ENCODE results near the gene LRMDA.

LRMDA gene

DNA sequence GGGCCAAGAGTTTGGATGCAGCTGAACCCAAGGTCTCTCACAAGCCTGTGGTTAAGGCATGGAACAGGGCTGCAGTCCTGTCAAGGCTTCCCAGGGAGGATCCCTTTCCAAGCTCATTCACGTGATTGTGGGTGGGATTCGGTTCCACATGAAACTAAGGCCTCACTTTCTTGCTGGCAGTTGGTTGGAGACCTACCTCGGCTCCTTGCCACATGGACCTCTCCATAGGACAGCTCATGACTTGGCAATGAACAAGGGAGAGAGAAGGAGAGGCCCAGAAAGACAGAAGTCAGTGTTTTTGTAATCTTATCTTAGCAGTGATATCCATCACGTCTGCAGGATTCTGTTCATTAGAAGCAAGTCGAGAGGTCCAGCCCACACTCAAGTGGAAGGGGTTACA is 583.8 kb downstream of the LRMDA start:
- no peak for DNase-seq

DNA sequence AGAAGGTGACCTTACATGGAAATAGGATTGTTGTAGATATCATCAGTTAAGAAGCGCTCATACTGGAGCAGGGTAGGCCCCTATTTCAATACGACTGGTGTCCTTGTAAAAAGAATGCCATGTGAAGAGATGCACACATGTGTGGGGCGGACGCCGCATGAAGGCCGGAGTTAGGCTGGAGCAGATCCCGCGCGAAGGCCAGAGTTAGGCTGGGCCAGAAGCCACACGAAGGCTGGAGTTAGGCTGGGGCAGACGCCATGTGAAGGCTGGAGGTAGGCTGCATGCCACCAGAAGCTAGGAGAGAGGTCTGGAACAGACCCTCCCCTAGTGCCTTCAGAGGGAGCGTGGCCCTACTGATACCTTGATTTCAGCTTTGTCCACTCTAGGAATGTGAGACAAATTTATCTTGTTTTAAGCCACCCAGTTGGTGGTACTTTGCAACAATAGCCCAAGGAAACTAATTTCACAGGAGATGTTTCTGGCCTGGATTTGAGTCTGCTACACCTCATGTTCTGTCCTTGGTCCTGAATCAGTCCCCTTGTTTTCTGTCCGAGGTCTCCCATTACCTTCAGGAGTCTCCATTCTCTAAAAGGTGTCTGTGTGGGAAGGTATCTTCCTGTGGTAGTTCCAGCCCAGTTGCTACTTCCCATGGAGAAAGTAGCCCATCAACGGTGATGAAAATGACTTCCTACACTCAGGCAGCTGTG is 585.8 kb downstream of the LRMDA start:
- DNase-seq = no peak

DNA sequence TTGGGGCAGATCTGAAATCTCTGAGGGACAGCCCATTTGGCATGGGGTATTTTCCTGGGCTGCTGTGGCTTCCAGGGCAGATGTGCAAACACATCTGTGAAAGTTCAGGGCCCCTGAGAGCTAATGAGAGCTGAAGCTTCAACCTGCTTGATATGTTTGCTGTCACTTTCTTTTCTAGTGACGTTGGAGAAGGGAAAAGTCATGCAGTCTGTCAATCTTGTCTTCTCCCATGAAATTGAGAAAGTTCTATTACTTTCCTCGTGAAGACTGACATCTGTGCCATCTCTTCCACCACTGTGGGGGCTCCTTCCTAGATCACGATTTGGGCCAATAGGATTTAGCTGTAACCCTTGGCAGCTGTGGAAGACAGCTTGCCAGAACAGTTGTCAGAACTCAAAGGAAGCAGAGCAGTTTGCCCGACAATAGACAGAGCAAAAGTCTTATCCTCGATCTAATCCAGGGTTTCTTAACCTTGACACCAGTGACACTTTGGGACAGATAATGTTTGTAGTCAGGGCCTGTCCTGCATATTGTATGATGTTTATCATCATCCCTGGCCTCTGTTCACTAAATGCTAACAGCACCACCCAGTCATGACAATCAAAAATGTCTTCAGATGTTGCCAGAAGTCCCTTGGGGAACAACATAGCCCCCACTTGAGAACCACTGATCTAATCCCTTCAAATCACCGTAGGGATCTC is 586.5 kb downstream of the LRMDA start:
- DNase-seq = no peak

DNA sequence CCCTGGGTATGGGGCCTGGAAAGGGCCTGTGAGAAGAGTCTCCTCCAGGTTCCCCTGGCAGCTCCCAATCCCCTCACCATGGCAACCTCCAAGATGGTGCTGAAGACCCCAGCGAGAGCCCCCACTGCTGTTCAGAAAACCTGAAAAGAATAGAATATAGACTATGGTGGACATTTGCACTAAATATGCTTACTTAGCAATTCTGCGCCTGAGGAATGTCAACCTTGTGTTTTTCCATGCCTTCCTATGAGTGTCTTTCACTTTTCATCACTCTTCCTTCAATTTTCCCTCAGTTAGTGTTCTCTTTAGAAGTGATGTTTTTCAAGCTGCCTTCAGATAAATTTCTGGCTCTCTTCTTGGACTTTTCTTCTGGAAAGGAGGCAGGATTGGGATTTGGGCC is 589.2 kb downstream of the LRMDA start:
- DNase-seq = no peak

DNA sequence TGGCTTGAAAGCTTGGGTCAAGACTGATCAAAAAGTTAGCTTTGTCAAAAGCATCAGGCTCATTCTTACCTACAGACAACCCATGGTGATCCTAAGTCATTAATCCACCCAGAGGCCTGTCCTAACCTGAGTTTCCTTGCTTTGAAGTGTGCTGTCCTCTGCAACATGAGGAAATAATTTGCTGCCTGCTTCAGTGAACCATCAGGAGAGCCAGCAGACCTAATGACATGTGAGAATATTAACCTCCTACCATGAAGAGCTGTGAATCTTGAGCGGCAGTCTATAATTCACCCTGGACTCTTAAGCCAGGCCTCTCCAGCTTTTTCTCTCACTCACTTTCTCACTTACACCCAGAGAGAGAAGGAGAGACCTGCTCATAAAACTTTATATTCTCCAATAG is 590.0 kb downstream of the LRMDA start:
- DNase-seq = no peak

DNA sequence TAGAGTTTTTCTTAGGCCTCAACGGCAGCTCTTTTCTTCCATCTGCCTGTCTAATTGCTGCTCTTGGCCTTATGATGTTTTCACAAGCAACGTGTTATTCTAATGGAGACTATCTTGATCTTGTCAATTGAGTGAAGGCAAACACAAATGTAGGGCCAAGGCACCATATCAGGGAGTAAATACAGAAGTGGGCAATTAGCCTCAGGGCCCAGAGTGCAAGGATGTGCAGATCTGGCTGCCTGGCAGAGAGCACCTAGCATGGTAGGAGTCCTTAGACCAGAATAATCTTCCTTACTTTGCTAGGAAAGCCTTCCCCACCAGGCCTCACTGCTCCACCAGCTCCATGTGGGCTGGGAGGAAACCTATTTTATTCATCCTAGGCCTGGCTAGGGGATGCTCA is 590.9 kb downstream of the LRMDA start:
- DNase-seq = no peak

DNA sequence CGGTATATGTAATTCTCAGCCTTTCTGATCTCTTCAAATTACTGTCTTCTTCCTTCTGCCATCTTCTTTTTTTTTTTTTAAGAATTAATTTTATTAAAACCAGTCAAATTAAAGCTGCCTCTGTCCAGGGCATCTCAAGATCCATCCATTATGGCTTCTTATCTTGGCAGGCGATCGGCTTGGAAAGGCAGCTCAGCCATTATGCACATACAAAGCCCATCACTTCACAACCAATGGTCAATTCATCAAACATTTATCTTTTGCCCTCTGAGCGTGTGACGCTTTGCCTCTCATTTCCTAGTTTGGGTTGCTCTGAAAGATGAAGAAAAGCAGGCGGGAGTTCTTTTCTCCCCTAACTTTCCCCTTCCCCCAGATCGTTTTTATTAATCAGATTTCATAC is 591.6 kb downstream of the LRMDA start:
- DNase-seq = no peak

DNA sequence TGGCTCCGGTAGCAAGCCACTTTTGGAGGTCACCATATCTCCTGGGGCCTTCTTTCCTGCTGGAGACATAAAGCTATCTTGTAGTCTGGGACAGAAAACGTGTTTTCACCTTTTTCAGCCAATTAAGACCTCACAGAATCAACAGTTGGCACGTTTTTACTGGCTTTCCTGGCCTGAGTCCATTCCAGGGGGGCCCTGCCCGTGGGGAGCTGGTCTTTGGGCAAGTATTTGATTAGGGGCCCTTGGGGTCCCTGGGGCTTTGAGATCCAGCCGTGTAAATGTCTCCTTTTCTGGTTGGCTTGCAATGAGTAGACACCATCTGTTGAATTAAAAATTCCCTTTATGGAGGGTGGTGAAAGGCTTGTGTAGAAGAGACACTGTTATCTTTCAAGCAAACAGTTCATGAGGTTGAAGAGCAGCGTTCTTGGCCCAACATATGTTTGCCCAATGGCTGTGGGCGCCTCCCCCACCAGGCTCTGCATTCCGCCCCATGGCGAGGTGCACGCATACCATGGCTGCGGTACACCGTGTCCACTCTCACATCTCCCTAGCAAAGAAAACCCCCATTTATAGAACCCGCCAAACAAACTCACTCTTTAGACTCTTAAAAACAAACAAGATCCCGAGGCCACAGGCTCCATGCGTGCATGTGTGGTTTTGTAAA is 593.2 kb downstream of the LRMDA start:
- DNase-seq = no peak

DNA sequence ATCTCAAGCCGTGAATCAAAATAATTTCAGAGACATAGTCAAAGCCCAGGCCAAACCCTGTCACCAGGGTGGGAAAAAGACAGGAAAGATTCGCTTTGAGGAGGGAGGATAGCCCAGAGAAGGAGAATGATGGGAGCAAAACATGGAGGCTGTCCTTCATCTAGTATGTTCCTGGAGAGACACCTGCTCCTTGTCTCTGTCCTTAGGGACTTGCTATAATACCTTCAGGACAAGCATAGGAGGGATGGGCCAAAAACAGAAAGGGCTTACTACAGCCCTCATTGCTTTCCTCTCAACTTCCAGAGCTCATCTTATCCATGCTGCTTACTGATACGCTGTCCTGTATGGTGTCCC is 593.7 kb downstream of the LRMDA start:
- no peak for DNase-seq

DNA sequence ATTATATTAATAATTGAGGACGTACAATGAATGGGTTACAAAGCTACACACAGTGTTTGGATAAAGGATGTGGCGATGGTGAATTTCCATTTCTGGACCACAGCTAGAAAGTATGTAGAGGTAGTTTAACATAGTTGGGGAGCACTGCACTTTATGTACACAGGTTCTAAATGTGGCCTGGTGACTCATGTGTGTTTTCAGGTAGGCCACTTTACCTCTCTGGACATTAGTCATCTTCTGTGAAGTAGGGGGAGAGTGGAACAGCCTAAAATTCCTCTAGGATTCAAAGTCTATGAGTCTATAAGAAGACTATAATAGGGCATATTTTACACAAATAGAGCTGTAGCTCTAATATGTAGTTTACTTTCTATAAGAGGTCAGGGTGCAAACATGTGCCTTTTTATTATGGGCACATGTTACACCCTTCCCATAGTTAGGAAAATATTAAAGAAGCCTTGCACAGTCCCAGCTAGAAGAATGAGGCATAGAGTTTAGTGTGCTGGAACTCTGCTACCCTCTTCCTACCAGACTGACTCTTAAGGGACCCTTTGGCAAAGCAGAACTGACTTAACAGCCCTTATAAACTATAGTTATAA is 594.9 kb downstream of the LRMDA start:
- DNase-seq = no peak

DNA sequence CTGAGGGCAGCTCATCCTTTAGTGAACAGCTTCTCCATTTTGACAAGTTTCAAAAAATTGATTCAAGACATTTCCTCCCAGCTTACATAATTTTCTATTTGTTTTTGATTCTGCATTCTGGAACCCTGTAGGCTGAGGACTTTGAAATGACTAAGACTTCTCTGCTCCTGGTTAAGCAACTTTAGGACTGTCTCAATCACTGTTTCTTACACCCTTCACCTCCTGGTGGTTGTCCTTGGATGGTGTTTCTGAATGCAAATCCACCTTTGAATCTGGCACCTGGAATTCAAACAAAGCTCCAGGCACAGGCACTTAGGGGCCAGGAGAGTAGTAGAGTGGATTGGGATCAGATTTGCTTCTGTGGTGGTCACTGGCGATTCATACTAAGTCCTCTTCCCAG is 595.5 kb downstream of the LRMDA start:
- DNase-seq = no peak

DNA sequence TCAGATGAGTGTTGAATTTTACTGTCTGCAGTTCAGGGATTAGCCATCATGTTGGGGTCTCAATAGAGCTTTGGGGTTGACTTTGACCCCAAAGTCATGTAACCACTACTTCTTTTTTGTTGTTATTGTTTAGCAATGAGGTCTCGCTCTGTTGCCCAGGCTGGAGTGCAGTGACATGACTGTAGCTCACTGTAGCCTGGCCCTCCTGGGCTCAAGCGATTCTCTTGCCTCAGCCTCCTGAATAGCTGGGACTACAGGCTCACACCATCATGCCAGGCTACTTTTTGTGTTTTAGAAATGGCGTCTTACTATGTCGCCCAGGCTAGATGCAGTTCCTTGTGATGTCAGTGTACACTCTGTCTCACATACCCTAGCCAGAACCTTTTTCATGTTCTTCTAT is 598.4 kb downstream of the LRMDA start:
- DNase-seq = no peak

DNA sequence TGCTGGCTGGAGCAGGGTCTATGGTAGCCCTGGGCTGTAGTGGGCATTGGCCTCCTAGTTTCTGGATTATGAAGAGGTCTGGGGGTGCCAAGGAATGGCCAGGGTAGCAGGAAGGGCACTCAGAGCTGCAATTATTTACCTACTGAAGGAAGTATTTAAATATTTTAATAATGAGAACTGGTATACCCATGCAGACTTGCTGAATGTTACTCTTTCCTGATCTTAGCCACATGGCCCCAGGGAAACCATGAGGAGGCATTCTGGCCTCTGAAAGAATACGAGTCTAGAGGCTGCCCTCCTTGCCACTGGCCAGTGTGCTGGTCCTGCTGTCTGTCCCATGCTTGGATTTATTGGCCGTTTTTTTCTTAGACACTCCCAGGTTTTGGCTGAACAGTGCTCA is 599.7 kb downstream of the LRMDA start:
- no peak for DNase-seq

DNA sequence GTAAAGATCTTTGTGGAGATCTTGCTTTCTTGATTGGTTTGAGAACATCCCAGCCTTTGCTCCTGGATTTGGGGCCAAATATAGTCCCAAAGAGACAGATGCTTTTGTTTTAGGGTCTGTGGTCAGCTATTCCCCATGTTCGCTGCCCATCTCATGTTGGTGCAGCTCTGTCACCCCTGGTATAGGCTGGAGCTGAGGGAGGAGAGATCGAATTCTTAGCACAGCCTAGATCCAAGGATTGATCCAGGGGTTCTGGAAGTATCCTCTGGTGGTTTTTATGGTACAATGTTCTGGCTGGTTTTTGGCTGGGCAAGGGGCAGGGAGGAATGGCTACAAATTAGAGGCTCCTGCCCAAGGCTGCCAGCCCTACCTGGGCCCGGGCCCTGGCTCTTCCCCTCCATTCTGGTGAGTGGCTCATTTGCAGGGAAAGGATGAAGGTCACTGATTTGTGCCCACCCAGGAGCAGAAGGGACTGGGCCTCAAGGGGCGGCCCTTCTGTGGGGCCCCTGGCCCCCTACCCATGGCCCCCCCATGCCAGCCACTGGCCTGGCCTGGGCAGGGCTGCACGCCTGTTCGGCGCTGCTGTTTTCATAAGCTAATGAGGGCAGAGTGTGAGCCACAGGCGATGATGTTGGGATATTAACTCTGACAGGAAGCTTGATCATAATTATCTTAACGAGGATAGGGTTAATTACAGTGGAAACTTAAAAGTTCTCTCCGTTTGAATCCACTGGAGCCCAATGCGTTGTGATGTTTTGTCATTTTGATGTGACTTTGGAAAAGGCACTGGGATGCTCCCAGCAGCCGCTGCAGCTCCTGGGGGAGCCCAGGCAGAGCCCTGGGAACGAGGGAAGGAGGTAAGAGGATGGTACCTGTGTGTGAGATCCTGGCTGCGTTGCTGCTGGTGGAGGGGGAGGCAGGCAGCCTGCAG is 600.6 kb downstream of the LRMDA start:
- no peak for DNase-seq

DNA sequence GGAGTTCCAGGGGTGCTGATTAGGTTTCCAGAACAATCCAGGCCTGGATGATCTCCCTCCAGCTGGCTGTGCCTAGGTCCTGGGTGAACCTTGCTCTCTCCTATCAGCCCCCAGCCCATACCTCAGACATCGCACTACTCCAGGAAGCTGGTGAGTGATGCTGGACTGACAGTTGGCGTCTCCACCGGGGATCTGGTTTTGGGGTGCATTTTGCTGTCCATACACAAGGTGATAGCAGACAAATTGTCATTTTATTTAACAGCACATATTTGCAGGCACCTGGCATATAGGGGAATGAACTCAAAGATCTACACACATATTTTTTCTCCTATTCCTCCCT is 601.2 kb downstream of the LRMDA start:
- DNase-seq = no peak

DNA sequence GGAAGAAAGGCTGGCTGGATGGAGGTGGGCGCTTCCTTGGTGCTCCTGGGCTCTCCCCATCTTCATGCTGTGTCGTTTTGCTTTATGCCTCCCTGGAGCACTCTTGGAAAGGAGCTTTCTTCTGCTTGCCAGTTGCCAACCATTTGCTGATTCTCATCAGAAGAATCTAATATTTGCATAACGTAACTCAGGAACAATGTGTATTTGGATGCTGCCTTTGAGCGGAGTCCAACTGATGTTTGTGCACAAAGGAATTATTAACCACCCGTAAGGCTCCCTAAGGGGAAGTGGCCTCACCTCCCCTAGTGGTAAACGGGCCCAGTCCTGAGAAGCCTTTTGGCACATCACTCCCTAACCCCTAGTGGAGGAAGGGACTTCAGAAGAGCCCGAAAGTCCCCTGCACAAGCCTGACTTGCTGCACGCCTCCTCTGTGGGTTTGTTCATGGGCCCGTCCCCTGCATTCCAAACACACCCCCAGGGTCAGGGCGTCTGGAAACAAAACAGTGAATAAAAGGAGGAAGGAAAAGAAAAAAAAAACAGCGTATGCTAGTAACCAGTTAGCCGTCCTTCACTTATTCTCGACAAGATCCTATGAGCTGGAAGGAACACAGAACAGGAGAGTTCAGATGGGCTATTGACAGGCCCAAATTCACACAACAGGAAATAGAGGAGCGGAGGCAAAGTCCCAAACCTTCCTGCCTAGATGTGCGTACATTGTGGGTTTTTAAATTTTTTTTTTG is 602.2 kb downstream of the LRMDA start:
- peak; percentile 64 for DNase-seq

DNA sequence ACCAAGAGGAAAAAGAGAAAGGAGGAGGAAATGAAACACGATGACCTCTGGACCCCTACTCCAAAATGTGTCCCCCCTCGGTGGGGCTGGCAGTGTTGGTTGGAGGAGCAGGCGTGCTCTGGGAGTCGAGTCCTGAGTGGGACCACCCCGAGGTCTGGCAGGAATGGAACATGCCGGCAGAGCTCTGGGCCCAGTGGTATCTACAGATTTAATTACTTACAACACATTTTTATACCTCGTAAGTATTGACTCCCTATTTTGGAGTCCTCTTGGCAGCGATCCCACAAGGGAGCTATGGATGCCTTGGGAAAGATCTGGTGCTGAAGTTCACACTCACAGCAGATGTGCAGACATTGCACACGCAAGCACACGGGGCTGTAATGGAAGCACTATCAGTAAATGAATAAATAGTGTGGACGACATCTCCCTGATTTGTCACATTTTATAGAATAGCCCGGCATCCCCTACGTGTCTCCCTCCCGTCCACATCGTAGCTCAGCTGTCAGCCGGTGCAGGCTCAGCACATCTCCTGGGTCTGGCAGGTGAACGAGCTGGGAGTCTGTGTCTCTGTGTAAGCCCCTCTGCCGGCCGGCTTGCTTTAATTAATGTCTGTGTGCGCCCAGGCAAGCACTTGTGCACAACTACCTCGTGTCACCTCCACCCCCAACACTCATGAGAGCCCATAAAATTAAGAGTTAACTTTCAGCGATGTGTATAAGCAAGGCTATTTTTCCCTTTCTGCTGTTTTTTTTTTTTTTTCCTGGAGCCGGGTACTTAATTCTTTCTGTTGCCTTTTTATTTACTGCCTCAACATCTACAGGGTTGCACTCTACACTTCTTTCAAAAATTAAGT is 603.2 kb downstream of the LRMDA start:
- DNase-seq = peak; percentile 17

DNA sequence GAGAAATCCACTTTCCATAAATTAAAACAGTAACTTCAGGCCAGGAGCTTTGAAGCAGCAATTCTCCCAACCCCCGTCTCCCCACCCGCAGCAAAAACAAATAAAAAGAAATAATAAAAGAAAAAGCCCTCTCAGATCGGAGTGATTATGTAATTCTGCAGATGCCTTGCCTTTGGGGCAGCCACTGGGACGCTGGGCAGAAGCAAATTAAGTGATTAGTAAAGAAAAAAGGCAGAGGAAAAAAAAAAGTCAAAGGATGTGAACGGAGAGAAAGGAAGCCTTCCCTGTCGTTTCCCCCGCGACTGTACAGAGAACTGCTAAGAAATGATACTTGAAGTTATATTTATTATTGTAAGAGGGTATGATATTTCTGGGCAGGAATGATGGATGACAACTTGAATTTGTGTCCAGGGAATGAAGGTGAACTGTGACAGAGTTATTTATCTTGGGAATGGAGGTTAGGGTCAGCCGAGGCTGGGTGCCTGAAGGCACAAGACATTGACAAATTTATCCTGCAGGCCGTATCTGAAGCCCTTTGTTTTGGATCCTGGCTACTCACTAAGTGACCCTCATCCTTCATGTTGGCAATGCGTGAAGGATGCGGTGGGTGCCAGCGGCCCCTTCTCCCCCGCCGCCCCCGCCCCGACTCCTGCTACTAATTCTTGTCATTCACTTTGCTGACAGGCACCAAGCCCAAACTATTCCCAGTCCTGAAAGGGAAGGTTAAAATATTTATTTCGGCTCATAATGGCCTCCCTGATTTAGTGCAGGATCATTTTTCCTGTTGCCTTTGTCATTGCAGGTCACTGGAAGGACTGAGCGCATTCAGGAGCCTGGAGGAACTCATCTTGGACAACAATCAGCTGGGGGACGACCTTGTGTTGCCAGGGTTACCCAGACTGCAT is 604.0 kb downstream of the LRMDA start:
- DNase-seq = no peak

DNA sequence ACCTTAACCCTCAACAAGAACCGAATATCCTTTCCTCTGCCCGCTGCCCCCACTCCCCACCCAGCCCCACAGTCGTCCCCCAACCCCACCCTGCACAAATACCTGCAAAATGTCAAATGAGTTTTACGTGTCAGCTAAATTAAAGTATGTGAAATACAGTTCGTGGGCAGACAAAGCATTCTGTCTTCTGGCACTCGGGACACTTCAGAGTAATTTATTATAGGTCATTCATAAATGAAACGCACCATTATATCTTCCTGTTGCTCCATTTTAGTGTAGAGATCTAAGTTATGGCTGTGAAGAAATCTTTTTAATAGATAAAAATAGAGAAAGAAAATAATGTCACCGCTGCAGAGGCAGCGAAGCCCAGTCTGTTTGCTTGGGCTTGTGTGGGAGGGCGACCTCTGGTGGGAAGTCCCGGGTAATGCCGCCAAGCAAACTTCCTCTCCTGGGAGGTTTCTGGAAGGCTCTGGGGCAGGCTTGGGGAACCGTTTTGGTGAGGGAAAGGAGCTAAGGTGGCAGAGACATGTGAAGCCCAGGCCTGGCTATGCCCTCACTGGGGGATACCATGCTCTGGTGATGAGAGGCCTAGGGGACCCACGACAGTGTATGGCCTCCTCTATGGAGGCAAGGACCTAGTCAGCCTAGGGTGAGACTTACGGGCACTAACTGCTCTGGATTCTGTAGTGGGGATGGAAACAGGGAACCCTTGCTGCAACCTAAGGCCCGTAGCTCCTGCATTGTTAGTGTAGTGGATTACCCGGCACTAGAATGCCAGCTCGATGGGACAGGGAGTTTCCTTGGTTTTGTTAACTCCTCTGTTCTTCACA is 604.9 kb downstream of the LRMDA start:
- DNase-seq = peak; percentile 63

All from fibroblast of skin of abdomen (primary cell).